Peyer's patch (tissue), 4 donors: Measurements from ENCODE around the gene BPI.

Experiments
- POLR2A ChIP-seq, 2 donors: fragments of 450-650 bp; IDR thresholded peaks; one replicate each; pipeline ENCODE4 v1.5.1; 2017; ENCODE audit warnings: antibody characterized with exemption in 2 of 2, mild to moderate bottlenecking in 2 of 2, moderate library complexity in 2 of 2
- TF ChIP-seq, protein P1 (sequence below), 6 experiments: fragments of 450-650 bp in 4 of 6; fragments of 200-600 bp in 2 of 6; sonication (generic) in 1 of 6; IDR thresholded peaks; one replicate each; pipeline ENCODE4 v1.5.1; 2017 to 2019; ENCODE audit warnings: antibody characterized with exemption in 6 of 6, mild to moderate bottlenecking in 3 of 6, moderate library complexity in 1 of 6

DNA sequence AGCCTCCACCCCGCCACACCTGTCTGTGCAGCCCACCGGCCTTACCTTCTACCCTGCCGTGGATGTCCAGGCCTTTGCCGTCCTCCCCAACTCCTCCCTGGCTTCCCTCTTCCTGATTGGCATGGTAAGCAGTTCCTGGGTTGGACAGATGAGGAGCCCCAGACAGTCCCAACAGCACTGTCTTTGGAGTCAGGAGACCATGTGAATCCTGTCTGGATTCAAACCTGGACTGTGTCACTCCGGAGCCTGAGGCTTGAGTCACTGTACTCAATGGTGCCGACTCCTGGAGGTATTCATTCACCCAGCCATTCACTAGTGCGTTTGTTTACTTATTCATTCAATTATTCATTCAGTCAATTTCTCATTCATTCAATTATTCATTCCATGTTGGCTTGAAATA, 22.4 kb downstream of the BPI start:
- TF ChIP-seq, protein P1, sequence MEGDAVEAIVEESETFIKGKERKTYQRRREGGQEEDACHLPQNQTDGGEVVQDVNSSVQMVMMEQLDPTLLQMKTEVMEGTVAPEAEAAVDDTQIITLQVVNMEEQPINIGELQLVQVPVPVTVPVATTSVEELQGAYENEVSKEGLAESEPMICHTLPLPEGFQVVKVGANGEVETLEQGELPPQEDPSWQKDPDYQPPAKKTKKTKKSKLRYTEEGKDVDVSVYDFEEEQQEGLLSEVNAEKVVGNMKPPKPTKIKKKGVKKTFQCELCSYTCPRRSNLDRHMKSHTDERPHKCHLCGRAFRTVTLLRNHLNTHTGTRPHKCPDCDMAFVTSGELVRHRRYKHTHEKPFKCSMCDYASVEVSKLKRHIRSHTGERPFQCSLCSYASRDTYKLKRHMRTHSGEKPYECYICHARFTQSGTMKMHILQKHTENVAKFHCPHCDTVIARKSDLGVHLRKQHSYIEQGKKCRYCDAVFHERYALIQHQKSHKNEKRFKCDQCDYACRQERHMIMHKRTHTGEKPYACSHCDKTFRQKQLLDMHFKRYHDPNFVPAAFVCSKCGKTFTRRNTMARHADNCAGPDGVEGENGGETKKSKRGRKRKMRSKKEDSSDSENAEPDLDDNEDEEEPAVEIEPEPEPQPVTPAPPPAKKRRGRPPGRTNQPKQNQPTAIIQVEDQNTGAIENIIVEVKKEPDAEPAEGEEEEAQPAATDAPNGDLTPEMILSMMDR (IDR thresholded peaks at IDR 0.05): no peak
- TF ChIP-seq POLR2A (IDR thresholded peaks at IDR 0.05): no peak
